ENCODE measurements around the gene LLGL1. TPM values are rescaled to one million over a fixed set of nuclear protein-coding genes. Genes with fewer than 3 reads are reported as not detected.
A peak's percentile ranks its signal among the peaks of the same experiment; 100 is the strongest.

The LLGL1 gene
- total RNA-seq, 1 experiment from 2014 or later = 44.9 TPM

GRCh38 chr17:18256351-18256750 lies 30.9 kb downstream of the LLGL1 start:
- H3K27ac ChIP-seq = peak overlapping the region; percentile 96
- no TSS peak for BruUV-seq (replicated peaks)
- peaks cover 49% of the 10 kb centered on the region for H3K36me3 ChIP-seq (ENCODE audit: low read depth)
- H3K9me2 ChIP-seq (ENCODE audit: insufficient read depth) = no peaks in the 10 kb centered on the region
- ChIA-PET CTCF (interaction anchor here (0.7 to 1.3 kb wide), 2 partner anchors 19 to 27 kb away, joined by 3 read pairs; no protein-coding TSS in a partner anchor), POLR2A (ENCODE audit: unreplicated experiment) (no interaction called here)
- peak overlapping the region; percentile 98 for H3K4me2 ChIP-seq
- H3K27me3 ChIP-seq (ENCODE audit: insufficient read depth, low read depth) = no peaks in the 10 kb centered on the region
- DNase-seq = no peak
- peaks cover 26% of the 10 kb centered on the region for H3K4me1 ChIP-seq (replicated peaks; ENCODE audit: insufficient read depth)
- no peak overlapping the region for H2AFZ ChIP-seq
- TF ChIP-seq CTCF (conservative IDR thresholded peaks at IDR 0.05) (no peak), EZH2 (IDR thresholded peaks at IDR 0.05; ENCODE audit: low read depth) (no peak)
- peak overlapping the region; percentile 77 for H3K4me3 ChIP-seq
- H3K79me2 ChIP-seq (ENCODE audit: low read depth) = peaks cover 36% of the 10 kb centered on the region
- peaks cover 32% of the 10 kb centered on the region for H4K20me1 ChIP-seq (ENCODE audit: insufficient read depth)
- peaks cover 36% of the 10 kb centered on the region for H3F3A ChIP-seq (ENCODE audit: insufficient read depth, low read depth)
- no peaks in the 10 kb centered on the region for H3K9me3 ChIP-seq (ENCODE audit: insufficient read depth, low read depth)
- intact Hi-C loops (cut with micrococcal nuclease; ENCODE audit: unreplicated experiment) = no loop called here

DNA sequence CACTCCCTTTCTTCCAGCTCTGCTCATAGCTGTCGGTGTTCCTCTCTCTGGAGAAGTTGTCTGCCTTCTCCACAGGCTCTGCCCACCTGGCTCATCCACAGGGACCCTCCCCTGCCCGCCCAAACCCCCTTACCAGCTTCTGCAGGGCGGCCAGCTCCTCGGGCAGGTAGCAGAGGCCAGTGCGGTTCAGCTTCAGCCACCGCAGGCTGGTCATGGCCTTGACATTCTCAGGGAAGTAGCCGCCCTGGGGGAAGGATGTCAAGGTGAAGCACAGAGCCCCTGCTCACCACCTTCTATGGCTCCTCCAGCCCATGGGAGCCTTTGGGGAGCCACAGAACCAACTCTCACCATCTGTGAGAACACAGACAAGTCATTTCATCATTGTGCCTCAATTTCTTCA lies 31.3 kb downstream of the LLGL1 start:
- Histone ChIP-seq H3K4me3 (peak overlapping the region; percentile 77), H4K20me1 (ENCODE audit: insufficient read depth) (peaks cover 36% of the 10 kb centered on the region), H3K27ac (peak overlapping the region; percentile 96), H3K4me1 (replicated peaks; ENCODE audit: insufficient read depth) (peaks cover 30% of the 10 kb centered on the region), H3K79me2 (ENCODE audit: low read depth) (peaks cover 40% of the 10 kb centered on the region), H3K36me3 (ENCODE audit: low read depth) (peaks cover 44% of the 10 kb centered on the region), H2AFZ (no peak overlapping the region), H3K9me3 (ENCODE audit: insufficient read depth, low read depth) (no peaks in the 10 kb centered on the region), H3K4me2 (peak overlapping the region; percentile 98), H3F3A (ENCODE audit: insufficient read depth, low read depth) (peaks cover 41% of the 10 kb centered on the region), H3K27me3 (ENCODE audit: insufficient read depth, low read depth) (no peaks in the 10 kb centered on the region), H3K9me2 (ENCODE audit: insufficient read depth) (no peaks in the 10 kb centered on the region)
- no TSS peak for BruUV-seq (replicated peaks)
- DNase-seq = no peak
- TF ChIP-seq CTCF (conservative IDR thresholded peaks at IDR 0.05) = no peak
- TF ChIP-seq EZH2 (IDR thresholded peaks at IDR 0.05; ENCODE audit: low read depth) = no peak
- CTCF ChIA-PET = interaction anchor here (1.3 kb wide), 2 partner anchors 20 to 21 kb away, joined by 3 to 5 read pairs; no protein-coding TSS in a partner anchor
- POLR2A ChIA-PET (ENCODE audit: unreplicated experiment) = interaction anchor here (0.6 to 0.7 kb wide), 3 partner anchors 68 to 762 kb away, joined by 3 to 8 read pairs (median 3); no protein-coding TSS in a partner anchor
- intact Hi-C loops (cut with micrococcal nuclease; ENCODE audit: unreplicated experiment) = loop anchor here (1.0 kb wide), 1 partner anchor 59 kb away; the partner anchor contains the start of gene SMCR8

- H3K4me3 ChIP-seq = peak overlapping the region; percentile 77
- H3K79me2 ChIP-seq (ENCODE audit: low read depth) = peaks cover 47% of the 10 kb centered on the region
- H3K4me2 ChIP-seq = peak overlapping the region; percentile 98
- no peaks in the 10 kb centered on the region for H3K9me2 ChIP-seq (ENCODE audit: insufficient read depth)
- TF ChIP-seq CTCF (conservative IDR thresholded peaks at IDR 0.05) (no peak), EZH2 (IDR thresholded peaks at IDR 0.05; ENCODE audit: low read depth) (no peak)
- BruUV-seq (replicated peaks) = TSS peak; percentile 19
- CTCF ChIA-PET = interaction anchor here (1.3 kb wide), 2 partner anchors 20 to 22 kb away, joined by 3 to 5 read pairs; no protein-coding TSS in a partner anchor
- DNase-seq = peak; percentile 85 to 86
- peaks cover 38% of the 10 kb centered on the region for H3K36me3 ChIP-seq (ENCODE audit: low read depth)
- peak overlapping the region; percentile 72 for H2AFZ ChIP-seq
- POLR2A ChIA-PET (ENCODE audit: unreplicated experiment) = interaction anchor here (0.6 to 0.7 kb wide), 5 partner anchors 67 to 1379 kb away, joined by 3 to 8 read pairs (median 4); no protein-coding TSS in a partner anchor
- H3K27ac ChIP-seq = peak overlapping the region; percentile 96
- intact Hi-C loops (cut with micrococcal nuclease; ENCODE audit: unreplicated experiment) = loop anchor here (1.0 kb wide), 1 partner anchor 58 kb away; the partner anchor contains the start of gene SMCR8
- H3K9me3 ChIP-seq (ENCODE audit: insufficient read depth, low read depth) = no peaks in the 10 kb centered on the region
- H3K27me3 ChIP-seq (ENCODE audit: insufficient read depth, low read depth) = no peaks in the 10 kb centered on the region
- H3K4me1 ChIP-seq (replicated peaks; ENCODE audit: insufficient read depth) = peaks cover 37% of the 10 kb centered on the region
- peaks cover 40% of the 10 kb centered on the region for H4K20me1 ChIP-seq (ENCODE audit: insufficient read depth)
- H3F3A ChIP-seq (ENCODE audit: insufficient read depth, low read depth) = peaks cover 47% of the 10 kb centered on the region
Measured at GRCh38 chr17:18257268-18257981, 32.0 kb downstream of the LLGL1 start.

Data from PC-9 (cell line).